ENCODE measurements around the gene TM7SF2. TPM values are rescaled to one million over a fixed set of nuclear protein-coding genes. Genes with fewer than 3 reads are reported as not detected.

Gene TM7SF2
- total RNA-seq, 4 donors from 2014 or later, result 13.6 to 93.0 (median 41.5) TPM

- H3K4me1 ChIP-seq, result peaks cover 0 to 56% (median 38%) of the 10 kb centered on the region in 4 donors
- peak overlapping the region in 2 of 4 donors; percentile 58 to 60 for H3K4me3 ChIP-seq
- 7 to 11% methylated on average over 14 of the region's 14 CpGs for WGBS, 2 donors
- peaks cover 0 to 48% (median 0%) of the 10 kb centered on the region in 3 donors for H3K36me3 ChIP-seq
- TF ChIP-seq, protein P1, sequence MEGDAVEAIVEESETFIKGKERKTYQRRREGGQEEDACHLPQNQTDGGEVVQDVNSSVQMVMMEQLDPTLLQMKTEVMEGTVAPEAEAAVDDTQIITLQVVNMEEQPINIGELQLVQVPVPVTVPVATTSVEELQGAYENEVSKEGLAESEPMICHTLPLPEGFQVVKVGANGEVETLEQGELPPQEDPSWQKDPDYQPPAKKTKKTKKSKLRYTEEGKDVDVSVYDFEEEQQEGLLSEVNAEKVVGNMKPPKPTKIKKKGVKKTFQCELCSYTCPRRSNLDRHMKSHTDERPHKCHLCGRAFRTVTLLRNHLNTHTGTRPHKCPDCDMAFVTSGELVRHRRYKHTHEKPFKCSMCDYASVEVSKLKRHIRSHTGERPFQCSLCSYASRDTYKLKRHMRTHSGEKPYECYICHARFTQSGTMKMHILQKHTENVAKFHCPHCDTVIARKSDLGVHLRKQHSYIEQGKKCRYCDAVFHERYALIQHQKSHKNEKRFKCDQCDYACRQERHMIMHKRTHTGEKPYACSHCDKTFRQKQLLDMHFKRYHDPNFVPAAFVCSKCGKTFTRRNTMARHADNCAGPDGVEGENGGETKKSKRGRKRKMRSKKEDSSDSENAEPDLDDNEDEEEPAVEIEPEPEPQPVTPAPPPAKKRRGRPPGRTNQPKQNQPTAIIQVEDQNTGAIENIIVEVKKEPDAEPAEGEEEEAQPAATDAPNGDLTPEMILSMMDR (IDR thresholded peaks at IDR 0.05), result peak in 1 of 5 experiments; percentile 9
- TF ChIP-seq POLR2A (IDR thresholded peaks at IDR 0.05), result no peak
- TF ChIP-seq EP300 (IDR thresholded peaks at IDR 0.05), result no peak
- H3K27ac ChIP-seq, result peak overlapping the region in 2 of 4 donors; percentile 71 to 82
- no peaks in the 10 kb centered on the region for H3K27me3 ChIP-seq
- DNase-seq (ENCODE audit: low spot score in 2 of 2), result no peak
- no peaks in the 10 kb centered on the region for H3K9me3 ChIP-seq
Measured at GRCh38 chr11:65113361-65113756, 1.7 kb downstream of the TM7SF2 start.

- Histone ChIP-seq H3K27me3 (no peaks in the 10 kb centered on the region), H3K27ac (no peak overlapping the region), H3K36me3 (peaks cover 0 to 48% (median 0%) of the 10 kb centered on the region in 3 donors), H3K9me3 (no peaks in the 10 kb centered on the region), H3K4me1 (peaks cover 0 to 56% (median 38%) of the 10 kb centered on the region in 4 donors), H3K4me3 (no peak overlapping the region)
- 71 to 72% methylated on average over 6 of the region's 6 CpGs for WGBS, 2 donors
- no peak for DNase-seq (ENCODE audit: low spot score in 2 of 2)
- TF ChIP-seq, protein P1 (IDR thresholded peaks at IDR 0.05), result no peak
- no peak for TF ChIP-seq POLR2A (IDR thresholded peaks at IDR 0.05)
- TF ChIP-seq EP300 (IDR thresholded peaks at IDR 0.05), result no peak
Measured at GRCh38 chr11:65113839-65114238, 2.2 kb downstream of the TM7SF2 start.

GRCh38 chr11:65114538-65115171 lies 3.0 kb downstream of the TM7SF2 start:
- peaks cover 0 to 59% (median 38%) of the 10 kb centered on the region in 4 donors for H3K4me1 ChIP-seq

DNA sequence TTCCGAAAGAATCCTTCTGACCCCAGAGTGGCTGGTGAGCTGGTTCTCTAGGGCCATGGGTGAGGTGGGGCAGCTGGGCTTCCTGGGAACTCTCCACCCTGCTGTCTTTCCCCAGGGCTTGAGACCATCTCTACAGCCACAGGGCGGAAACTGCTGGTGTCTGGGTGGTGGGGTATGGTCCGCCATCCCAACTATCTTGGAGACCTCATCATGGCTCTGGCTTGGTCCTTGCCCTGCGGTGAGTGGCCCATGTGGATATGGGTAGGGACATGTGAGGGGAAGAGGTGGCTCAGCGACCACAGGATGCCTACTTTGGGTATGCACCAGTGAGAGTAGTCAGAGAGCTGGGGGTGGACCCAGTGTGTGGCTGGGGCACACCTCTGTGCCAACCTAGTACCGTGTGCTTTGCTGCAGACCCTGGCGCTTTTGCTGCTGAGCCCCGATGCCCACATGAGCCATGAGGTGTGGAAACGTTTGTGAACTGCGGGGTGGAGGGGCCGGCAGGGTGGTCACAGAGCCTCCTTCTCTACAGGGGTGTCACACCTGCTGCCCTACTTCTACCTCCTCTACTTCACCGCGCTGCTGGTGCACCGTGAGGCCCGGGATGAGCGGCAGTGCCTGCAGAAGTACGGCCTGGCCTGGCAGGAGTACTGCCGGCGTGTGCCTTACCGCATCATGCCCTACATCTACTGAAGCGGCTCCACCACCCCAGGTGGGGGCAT lies 3.9 kb downstream of the TM7SF2 start:
- no peak for DNase-seq (ENCODE audit: low spot score in 2 of 2)
- no peaks in the 10 kb centered on the region for H3K27me3 ChIP-seq
- TF ChIP-seq, protein P1 (IDR thresholded peaks at IDR 0.05), result no peak
- TF ChIP-seq EP300 (IDR thresholded peaks at IDR 0.05), result no peak
- no peak for TF ChIP-seq POLR2A (IDR thresholded peaks at IDR 0.05)
- no peak overlapping the region for H3K4me3 ChIP-seq
- peaks cover 0 to 65% (median 39%) of the 10 kb centered on the region in 4 donors for H3K4me1 ChIP-seq
- H3K9me3 ChIP-seq, result no peaks in the 10 kb centered on the region
- peaks cover 0 to 52% (median 7%) of the 10 kb centered on the region in 3 donors for H3K36me3 ChIP-seq
- H3K27ac ChIP-seq, result no peak overlapping the region
- 89 to 93% methylated on average over 21 of the region's 21 CpGs for WGBS, 2 donors

More at GRCh38 chr11:65114538-65115171, 3.0 kb downstream of the TM7SF2 start:
- TF ChIP-seq, protein P1 (IDR thresholded peaks at IDR 0.05), result no peak
- no peak for DNase-seq (ENCODE audit: low spot score in 2 of 2)
- Histone ChIP-seq H3K4me3 (no peak overlapping the region), H3K9me3 (no peaks in the 10 kb centered on the region), H3K36me3 (peaks cover 0 to 48% (median 0%) of the 10 kb centered on the region in 3 donors), H3K27ac (no peak overlapping the region), H3K27me3 (no peaks in the 10 kb centered on the region)
- WGBS, 2 donors, result 68 to 86% methylated on average over 9 to 10 of the region's 11 CpGs
